Measurements from ENCODE around the gene TEDC1.

- TF ChIP-seq POLR2A (IDR thresholded peaks at IDR 0.05) (no peak), CTCF (IDR thresholded peaks at IDR 0.05) (no peak)
Observed at GRCh38 chr14:105478398-105479251, 12.4 kb upstream of the TEDC1 start.
